H1 (cell line): ENCODE results near the gene ZNF471. TPM values are rescaled to one million over a fixed set of nuclear protein-coding genes. Genes with fewer than 3 reads are reported as not detected.
A peak's percentile ranks its signal among the peaks of the same experiment; 100 is the strongest.

Source experiments
- CTCF ChIA-PET: fragments of 300-600 bp; sonication (Branson Sonifier 250); formaldehyde crosslinking; loops from one replicate; lab custom pipeline; 2021; ENCODE audit not compliant: partially characterized antibody; lab: Charles Lee
- POLR2A ChIA-PET: fragments of 300-600 bp; sonication (Branson Sonifier 250); formaldehyde crosslinking; loops from one replicate; lab custom pipeline; 2021; ENCODE audit warnings: inconsistent platforms; ENCODE audit not compliant: partially characterized antibody; lab: Charles Lee
- DNase-seq, 2 experiments: peaks; one replicate each; pipeline versions ENCODE4 v3.0.0 to v3.0.0-alpha.2; 2010 to 2022; ENCODE audit warnings: low spot score in 2 of 2, low read depth in 1 of 2, mixed read lengths in 1 of 2
- FAIRE-seq: peaks from 2 replicates; lab custom pipeline; 2011; peaks lifted over from hg19 to GRCh38; lab: Jason Lieb, UNC
- H2AFZ ChIP-seq: 2 replicates; pipeline ENCODE4 v1.8.1; 2012; ENCODE audit warnings: low read length, inconsistent platforms
- H2AK5ac ChIP-seq: 2 replicates; pipeline ENCODE4 v1.6.1; 2013; ENCODE audit warnings: low read depth, low read length
- H2BK120ac ChIP-seq: replicated peaks from 2 replicates; pipeline ENCODE3; 2013; ENCODE audit warnings: low read depth, low read length, inconsistent platforms
- H2BK12ac ChIP-seq: 2 replicates; pipeline ENCODE4 v1.6.1; 2013; ENCODE audit warnings: low read depth, low read length
- H2BK15ac ChIP-seq: 2 replicates; pipeline ENCODE4 v1.6.1; 2013; ENCODE audit warnings: low read length
- H2BK20ac ChIP-seq: 2 replicates; pipeline ENCODE4 v1.6.1; 2013; ENCODE audit warnings: low read length
- H2BK5ac ChIP-seq: 2 replicates; pipeline ENCODE4 v1.6.1; 2013; ENCODE audit warnings: low read depth, low read length
- H3K14ac ChIP-seq: 2 replicates; pipeline ENCODE4 v1.6.1; 2013; ENCODE audit warnings: inconsistent platforms; ENCODE audit not compliant: insufficient read length
- H3K18ac ChIP-seq: 2 replicates; pipeline ENCODE4 v1.6.1; 2013; ENCODE audit warnings: low read length; ENCODE audit errors: extremely low read depth
- H3K23ac ChIP-seq: 2 replicates; pipeline ENCODE4 v1.6.1; 2013; ENCODE audit warnings: inconsistent platforms; ENCODE audit not compliant: insufficient read length
- H3K23me2 ChIP-seq: 2 replicates; pipeline ENCODE4 v1.6.1; 2013; ENCODE audit warnings: low read depth, low read length
- H3K27ac ChIP-seq: 2 replicates; pipeline ENCODE4 v1.6.1; 2011; ENCODE audit warnings: low read depth, low read length, inconsistent platforms
- H3K27me3 ChIP-seq, 4 experiments: replicated peaks in 1 of 4; 1 replicate in 1 of 4; 2 replicates in 3 of 4; pipeline versions ENCODE4 v1.6.1 to v1.8.1; 2011 to 2013; ENCODE audit warnings: low read length in 3 of 4, mild to moderate bottlenecking in 3 of 4, inconsistent platforms in 2 of 4, mixed read lengths in 2 of 4, moderate library complexity in 1 of 4; ENCODE audit not compliant: control insufficient read depth in 3 of 4, insufficient read depth in 3 of 4; ENCODE audit errors: extremely low read depth in 1 of 4
- H3K36me3 ChIP-seq, 4 experiments: 2 replicates each; pipeline versions ENCODE4 v1.6.1 to v1.8.1; 2011 to 2013; ENCODE audit warnings: mild to moderate bottlenecking in 4 of 4, low read length in 3 of 4, moderate library complexity in 2 of 4, control low read depth in 1 of 4, inconsistent platforms in 1 of 4; ENCODE audit not compliant: insufficient read depth in 4 of 4, control insufficient read depth in 2 of 4
- H3K4ac ChIP-seq: replicated peaks from 2 replicates; pipeline ENCODE3; 2013; ENCODE audit warnings: low read length, low read depth, mixed read lengths, inconsistent platforms; ENCODE audit not compliant: insufficient read length
- H3K4me1 ChIP-seq, 4 experiments: replicated peaks in 1 of 4; 1 replicate in 1 of 4; 2 replicates in 3 of 4; pipeline versions ENCODE4 v1.6.1 to v1.8.1; 2011 to 2013; ENCODE audit warnings: low read length in 3 of 4, inconsistent platforms in 2 of 4, mixed read lengths in 1 of 4; ENCODE audit not compliant: insufficient read depth in 4 of 4, control insufficient read depth in 3 of 4
- H3K4me2 ChIP-seq, 2 experiments: 2 replicates each; pipeline versions ENCODE4 v1.6.1 to v1.8.1; 2011 to 2013; ENCODE audit warnings: low read depth in 2 of 2, low read length in 2 of 2, control low read depth in 1 of 2, inconsistent platforms in 1 of 2, mild to moderate bottlenecking in 1 of 2; ENCODE audit not compliant: insufficient read depth in 1 of 2
- H3K4me3 ChIP-seq, 4 experiments: fragments of 200-600, 300-600 bp in 1 of 4; sonication (generic), shearing (Covaris generic), sonication (Bioruptor Twin) in 1 of 4; 2 replicates each; pipeline versions ENCODE4 v1.5.1 to v1.8.1; 2011 to 2016; ENCODE audit warnings: low read length in 4 of 4, low read depth in 3 of 4, control low read depth in 2 of 4, inconsistent platforms in 2 of 4, mild to moderate bottlenecking in 2 of 4, mixed read lengths in 1 of 4, moderate library complexity in 1 of 4; ENCODE audit not compliant: insufficient read depth in 2 of 4; ENCODE audit errors: extremely low read depth in 1 of 4
- H3K56ac ChIP-seq: replicated peaks from 2 replicates; pipeline ENCODE3; 2013; ENCODE audit warnings: low read depth, mild to moderate bottlenecking, mixed read lengths, low read length, inconsistent platforms; ENCODE audit not compliant: insufficient read length
- H3K79me1 ChIP-seq: 2 replicates; pipeline ENCODE4 v1.6.1; 2013; ENCODE audit warnings: low read depth, low read length, control low read depth
- H3K79me2 ChIP-seq, 2 experiments: 2 replicates each; pipeline versions ENCODE4 v1.6.1 to v1.8.1; 2012 to 2013; ENCODE audit warnings: low read length in 2 of 2, mild to moderate bottlenecking in 2 of 2, inconsistent platforms in 1 of 2; ENCODE audit not compliant: insufficient read depth in 2 of 2, control insufficient read depth in 1 of 2
- H3K9ac ChIP-seq, 4 experiments: replicated peaks in 1 of 4; 1 replicate in 1 of 4; 2 replicates in 3 of 4; pipeline versions ENCODE4 v1.6.1 to v1.8.1; 2011 to 2013; ENCODE audit warnings: low read depth in 3 of 4, low read length in 3 of 4, control low read depth in 2 of 4, mild to moderate bottlenecking in 2 of 4, moderate library complexity in 2 of 4, inconsistent platforms in 1 of 4; ENCODE audit errors: extremely low read depth in 1 of 4
- H3K9me3 ChIP-seq, 2 experiments: 2 replicates each; pipeline versions ENCODE4 v1.6.1 to v1.8.1; 2012 to 2013; ENCODE audit warnings: mild to moderate bottlenecking in 2 of 2, moderate library complexity in 2 of 2, control low read depth in 1 of 2, inconsistent platforms in 1 of 2, low read depth in 1 of 2, low read length in 1 of 2, mixed read lengths in 1 of 2; ENCODE audit not compliant: insufficient read depth in 2 of 2
- H4K20me1 ChIP-seq, 2 experiments: replicated peaks in 1 of 2; 2 replicates each; pipeline versions ENCODE3 to v1.8.1; 2011 to 2013; ENCODE audit warnings: inconsistent platforms in 2 of 2, low read length in 2 of 2, mild to moderate bottlenecking in 1 of 2; ENCODE audit not compliant: insufficient read depth in 2 of 2, control insufficient read depth in 1 of 2
- H4K5ac ChIP-seq: 2 replicates; pipeline ENCODE4 v1.6.1; 2013; ENCODE audit warnings: low read length, low read depth, mixed read lengths, inconsistent platforms; ENCODE audit not compliant: insufficient read length
- H4K8ac ChIP-seq: 2 replicates; pipeline ENCODE4 v1.8.0; 2013; ENCODE audit warnings: mild to moderate bottlenecking, moderate library complexity, low read length, inconsistent platforms; ENCODE audit not compliant: insufficient read depth; ENCODE audit errors: extremely low read depth
- H4K91ac ChIP-seq: replicated peaks from 2 replicates; pipeline ENCODE3; 2013; ENCODE audit warnings: low read length, mixed read lengths, inconsistent platforms; ENCODE audit not compliant: insufficient read length
- CEBPB ChIP-seq: IDR thresholded peaks from 2 replicates; pipeline ENCODE4 v1.6.1; 2012; ENCODE audit warnings: low read depth, low read length
- HDAC2 ChIP-seq, 2 experiments: fragments of 300-600 bp in 1 of 2; sonication (generic) in 1 of 2; IDR thresholded peaks; 2 replicates each; pipeline ENCODE4 v1.6.1; 2011 to 2012; ENCODE audit warnings: low read depth in 2 of 2, low read length in 2 of 2, mild to moderate bottlenecking in 2 of 2, moderate library complexity in 2 of 2, borderline replicate concordance in 1 of 2, inconsistent platforms in 1 of 2
- MAFK ChIP-seq: IDR thresholded peaks from 2 replicates; pipeline ENCODE4 v1.6.1; 2012; ENCODE audit warnings: low read depth, mild to moderate bottlenecking, improper control_type of control experiment, low read length
- POU5F1 ChIP-seq: IDR thresholded peaks from 2 replicates; pipeline ENCODE4 v1.6.1; 2011; ENCODE audit warnings: low read depth, mild to moderate bottlenecking, low read length, moderate library complexity
- RAD21 ChIP-seq, 2 experiments: IDR thresholded peaks in 1 of 2; conservative IDR thresholded peaks in 1 of 2; 2 replicates each; pipeline ENCODE4 v1.6.1; 2011; ENCODE audit warnings: low read depth in 2 of 2, low read length in 2 of 2, improper control_type of control experiment in 1 of 2, inconsistent platforms in 1 of 2, mild to moderate bottlenecking in 1 of 2, moderate library complexity in 1 of 2
- SIN3A ChIP-seq, 2 experiments: IDR thresholded peaks in 1 of 2; conservative IDR thresholded peaks in 1 of 2; 2 replicates each; pipeline ENCODE4 v1.6.1; 2011 to 2012; ENCODE audit warnings: low read length in 2 of 2, improper control_type of control experiment in 1 of 2, low read depth in 1 of 2, mild to moderate bottlenecking in 1 of 2
- ZNF274 ChIP-seq: IDR thresholded peaks from 2 replicates; pipeline ENCODE4 v1.7.0; 2012; ENCODE audit warnings: low read length, borderline replicate concordance; ENCODE audit errors: extremely low read depth
- WGBS, 2 experiments: shearing (Covaris generic) in 1 of 2; methylation state at CpG; one replicate each; pipeline versions ENCODE4 v1.1.6 to v1.1.7; 2013 to 2015; ENCODE audit warnings: low lambda C conversion rate in 2 of 2, mixed read lengths in 2 of 2, inconsistent platforms in 1 of 2, low coverage in 1 of 2, missing lambda C conversion rate in 1 of 2; ENCODE audit not compliant: insufficient replicate concordance in 2 of 2, insufficient coverage in 1 of 2, insufficient read length in 1 of 2; ENCODE audit errors: extremely low coverage in 1 of 2, missing lambda C conversion rate in 1 of 2; 5-methylcytosine and 5-hydroxymethylcytosine counted together
- long read RNA-seq, 2 experiments: library from RNA in 1 of 2; library from capped mRNA in 1 of 2; stranded (forward); transcript quantifications; one replicate each; pipeline ENCODE4 v2.0.0, GENCODE V29; 2021; ENCODE audit warnings: inconsistent platforms in 1 of 2
- polyA minus RNA-seq, 3 experiments: library from RNA; depleted of rRNA, polyadenylated mRNA; stranded (reverse); fragments of >200 nt; gene quantifications; 1 replicate in 2 of 3; 2 replicates in 1 of 3; pipeline ENCODE4 v1.2.3, GENCODE V29; 2011
- polyA plus RNA-seq, 7 experiments: library from polyadenylated mRNA; depleted of rRNA in 3 of 7; stranded (reverse) in 5 of 7; unstranded in 2 of 7; fragments of >200 nt in 5 of 7; fragments of 200-250 nt in 2 of 7; gene quantifications; 1 replicate in 5 of 7; 2 replicates in 1 of 7; 4 replicates in 1 of 7; pipeline versions ENCODE4 v1.2.1 to v1.2.3, GENCODE V29; 2011 to 2013; ENCODE audit warnings: missing spikeins in 2 of 7, mixed read lengths in 2 of 7
- total RNA-seq: library from RNA; stranded (reverse); fragmentation: NEBNext Ultra II Directional; extraction: Animal tissue kit (Norgen Biotek cat#: 25700); gene quantifications from 2 replicates; pipeline ENCODE4 v1.2.1, GENCODE V29; 2021

Gene ZNF471
- total RNA-seq (0.42 and 0.74 TPM in 2 replicates), polyA plus RNA-seq (2011; rRNA removed) (0.46 and 0.73 TPM in 2 replicates), polyA minus RNA-seq (2011; rRNA and poly(A)+ RNA removed) (1.3 and 2.1 TPM in 2 replicates)
- 0.98 TPM for polyA plus RNA-seq (2011; cell fraction: cytosol; rRNA removed)
- 1.1 TPM for polyA plus RNA-seq (2011; cell fraction: nucleus; rRNA removed)
- polyA plus RNA-seq (2012, experiment 1 of 2), result 0.67 to 2.0 TPM (median 1.0 TPM) in 4 replicates
- not detected for polyA plus RNA-seq (2012, experiment 2 of 2)
- polyA plus RNA-seq (2013, experiment 1 of 2), result 1.1 TPM
- 1.1 TPM for polyA plus RNA-seq (2013, experiment 2 of 2)
- polyA minus RNA-seq (2011; cell fraction: cytosol; rRNA and poly(A)+ RNA removed), result 0.51 TPM
- 4.5 TPM for polyA minus RNA-seq (2011; cell fraction: nucleus; rRNA and poly(A)+ RNA removed)
- long read RNA-seq, experiment 1, partial matches to known transcripts, result 0 of 1 reads
- long read RNA-seq, experiment 1, other reads (novel, unspliced or antisense), result 1 of 1 reads
- long read RNA-seq, experiment 2, result 0 reads

- H3K14ac ChIP-seq, result no peak within 1 kb of the TSS
- peak within 1 kb of the TSS; percentile 100 for H3K4me2 ChIP-seq
- peaks cover 14% of the 10 kb centered on the region for H3K23me2 ChIP-seq
- H3K27me3 ChIP-seq, result peaks cover 0 to 5% (median 2%) of the 10 kb centered on the region in 4 experiments; a peak in 3 of 7 replicates
- H3K79me2 ChIP-seq, result no peaks in the 10 kb centered on the region
- H2BK5ac ChIP-seq, result peak within 1 kb of the TSS; percentile 79
- POLR2A ChIA-PET, result interaction anchor here (1.1 to 1.8 kb wide), 3 partner anchors 11 to 31 kb away, joined by 3 to 8 read pairs (median 4); partner anchors contain the start of gene ZFP28
- H2BK12ac ChIP-seq, result peak within 1 kb of the TSS; percentile 10; the same call in 1 of the 2 replicates
- peaks cover 0 to 2% of the 10 kb centered on the region in 2 experiments for H4K20me1 ChIP-seq
- H2BK120ac ChIP-seq, result no peak within 1 kb of the TSS
- peak within 1 kb of the TSS; percentile 73 to 98 (median 80) for H3K4me3 ChIP-seq
- no peak within 1 kb of the TSS for H2BK20ac ChIP-seq
- H3K9ac ChIP-seq, result peak within 1 kb of the TSS in 3 of 4 experiments; percentile 87 to 90 (median 90); a peak in 6 of 7 replicates
- H3K4me1 ChIP-seq, result peaks cover 0 to 10% (median 2%) of the 10 kb centered on the region in 4 experiments; a peak in 5 of 7 replicates
- H3K36me3 ChIP-seq, result no peaks in the 10 kb centered on the region
- DNase-seq (peak; percentile 88 to 93), FAIRE-seq (peak; percentile 86)
- peak within 1 kb of the TSS; percentile 100 for H2AFZ ChIP-seq
- peak within 1 kb of the TSS; percentile 25 for H3K4ac ChIP-seq
- peak within 1 kb of the TSS; percentile 78 for H3K27ac ChIP-seq
- H4K5ac ChIP-seq, result peak within 1 kb of the TSS; percentile 98
- H3K23ac ChIP-seq, result no peak within 1 kb of the TSS
- 2% methylated on average over 67 of the region's 74 CpGs; no CpG with 5 or more reads in 1 of the 2 experiments for WGBS, 2 experiments
- H3K79me1 ChIP-seq, result no peaks in the 10 kb centered on the region
- H3K9me3 ChIP-seq, result peaks cover 4 to 12% of the 10 kb centered on the region in 2 experiments; a peak in 2 of 4 replicates
- peak within 1 kb of the TSS; percentile 90 for H3K56ac ChIP-seq
- H2AK5ac ChIP-seq, result no peak within 1 kb of the TSS; the same call in 1 of the 2 replicates
- peak within 1 kb of the TSS; percentile 73 for H4K91ac ChIP-seq
- CTCF ChIA-PET, result interaction anchor here (0.7 to 1.7 kb wide), 3 partner anchors 17 to 442 kb away, joined by 3 read pairs; partner anchors contain the start of gene ZFP28
- peak within 1 kb of the TSS; percentile 98 for H4K8ac ChIP-seq
- no peak within 1 kb of the TSS for H2BK15ac ChIP-seq
- no peak within 1 kb of the TSS for H3K18ac ChIP-seq
- TF ChIP-seq SIN3A (conservative IDR thresholded peaks at IDR 0.05 in 1 of 2, IDR thresholded peaks at IDR 0.05 in 1 of 2; ENCODE audit: low read depth in 1 of 2, low read length in 2 of 2) (peak in 1 of 2 experiments; percentile 95; a peak in 2 of 4 replicates), RAD21 (IDR thresholded peaks at IDR 0.05 in 1 of 2, conservative IDR thresholded peaks at IDR 0.05 in 1 of 2; ENCODE audit: low read depth in 2 of 2, low read length in 2 of 2) (no peak), MAFK (no peak), POU5F1 (no peak), CEBPB (no peak), HDAC2 (IDR thresholded peaks at IDR 0.05; ENCODE audit: borderline replicate concordance in 1 of 2, low read depth in 2 of 2, low read length in 2 of 2) (peak in 1 of 2 experiments; percentile 54; a peak in 1 of 4 replicates), ZNF274 (no peak)
Observed at GRCh38 chr19:56507446-56508289, at the start of gene ZNF471. ZNF471 (plus strand) TSS chr19:56507855; CDS start chr19:56511572, 3,717 bp downstream.
